ENCODE measurements around the gene HAGHL. TPM values are rescaled to one million over a fixed set of nuclear protein-coding genes. Genes with fewer than 3 reads are reported as not detected.

The HAGHL gene
- 10 to 100 TPM; 17.2 to 24.4 TPM for total RNA-seq
- polyA plus RNA-seq = 1 to 10 TPM; 2.2 to 4.0 TPM

DNA sequence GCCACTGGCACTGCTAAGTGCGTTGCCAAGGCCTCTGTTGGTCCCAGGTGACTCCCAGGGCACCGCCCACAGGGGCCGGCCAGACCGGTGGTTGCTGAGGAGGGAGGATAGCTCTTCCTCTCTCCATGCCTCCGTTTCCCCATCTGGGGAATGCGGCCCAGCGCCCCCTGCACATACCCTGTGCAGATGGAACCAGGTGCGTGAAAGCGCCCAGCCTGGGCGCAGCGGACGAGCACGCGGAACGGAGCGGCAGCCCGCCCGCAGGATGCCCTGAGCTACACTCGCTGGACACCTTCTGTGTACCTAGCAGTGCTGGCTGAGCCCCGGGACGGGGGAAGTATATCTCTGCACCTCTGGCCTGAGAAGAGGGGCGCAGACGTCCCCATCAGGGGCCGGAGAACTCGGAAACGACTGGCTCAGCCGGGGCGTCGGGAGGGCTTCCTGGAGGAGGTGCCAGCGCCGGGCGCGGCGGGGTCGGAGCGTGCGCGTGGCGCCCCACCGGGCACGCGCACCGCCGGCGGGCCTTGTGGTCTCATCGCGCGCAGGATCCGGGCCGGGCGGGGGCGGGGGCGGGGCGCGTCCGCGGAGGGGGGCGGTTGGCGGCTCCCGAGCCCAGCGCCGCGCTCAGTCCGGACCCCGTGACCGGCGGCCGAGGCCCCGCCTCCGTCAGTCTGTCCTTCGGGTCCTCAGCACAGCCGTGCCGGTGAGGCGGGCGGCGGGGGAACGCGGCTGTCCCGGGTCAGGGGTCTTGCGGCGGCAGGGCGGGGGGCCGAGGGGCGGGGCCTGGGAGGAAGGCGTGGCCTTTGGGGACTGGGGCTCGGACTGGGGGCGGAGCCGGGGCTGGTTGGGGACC is at the start of gene HAGHL, which contains the start of gene CCDC78:
Gene HAGHL (plus strand): TSS at position 669 of the 853 bp plus-strand sequence. CDS start 404 bp downstream, outside the sequence.
Gene CCDC78 (minus strand): TSS at position 6 of the 853 bp plus-strand sequence. CDS start 76 bp downstream, outside the sequence.
- ChIA-PET POLR2A (ENCODE audit: partially characterized antibody) (interaction anchor here (0.9 to 12.9 kb wide), 9 partner anchors 10 to 61 kb away, joined by 3 to 166 read pairs (median 4); partner anchors contain the start of genes CHTF18, CIAO3, METRN and RPUSD1), CTCF (ENCODE audit: partially characterized antibody) (interaction anchor here (0.9 kb wide), 1 partner anchor 13 kb away, joined by 3 read pairs; no protein-coding TSS in a partner anchor)
- no peaks in the 10 kb centered on the region for H3K9me3 ChIP-seq (ENCODE audit: control insufficient read depth in 1 of 2, low read length in 2 of 2)
- H3K4me1 ChIP-seq (ENCODE audit: insufficient read depth, low read length) = peaks cover 18% of the 10 kb centered on the region
- intact Hi-C loops (cut with micrococcal nuclease) = loop anchor here (2.0 kb wide), 1 partner anchor 14 kb away; the partner anchor contains the start of gene CIAO3
- Mint-ChIP-seq H3K9me3 (peaks cover 0 to 2% (median 0%) of the 10 kb centered on the region in 8 donors), H3K27ac (peak within 1 kb of the TSS in 5 of 7 donors; percentile 23 to 86 (median 42)), H3K36me3 (no peaks in the 10 kb centered on the region), H3K4me1 (peaks cover 0 to 11% (median 0%) of the 10 kb centered on the region in 4 donors), H3K27me3 (no peaks in the 10 kb centered on the region), H3K4me3 (peak within 1 kb of the TSS; percentile 68 to 85 (median 77))
- H3K4me3 ChIP-seq (ENCODE audit: low read length in 2 of 2) = peak within 1 kb of the TSS; percentile 61 to 70
- no peaks in the 10 kb centered on the region for H3K27me3 ChIP-seq (ENCODE audit: insufficient read depth, low read length)
- H3K36me3 ChIP-seq (ENCODE audit: insufficient read depth, low read length) = no peaks in the 10 kb centered on the region
- peak within 1 kb of the TSS; percentile 44 for H3K27ac ChIP-seq (ENCODE audit: low read depth, low read length)
- peak; percentile 50 to 65 (median 57) for DNase-seq

- DNase-seq = no peak
- Mint-ChIP-seq H3K27me3 (no peaks in the 10 kb centered on the region), H3K27ac (peak overlapping the region in 1 of 7 donors; percentile 88), H3K9me3 (peaks cover 0 to 1% (median 0%) of the 10 kb centered on the region in 8 donors), H3K4me3 (peak overlapping the region in 4 of 8 donors; percentile 29 to 73 (median 52)), H3K36me3 (peaks cover 3 to 23% of the 10 kb centered on the region in 2 donors), H3K4me1 (peaks cover 7 to 43% (median 31%) of the 10 kb centered on the region in 4 donors)
- H3K27me3 ChIP-seq (ENCODE audit: insufficient read depth, low read length) = no peaks in the 10 kb centered on the region
- H3K9me3 ChIP-seq (ENCODE audit: control insufficient read depth in 1 of 2, low read length in 2 of 2) = no peaks in the 10 kb centered on the region
- intact Hi-C loops (cut with micrococcal nuclease) = loop anchor here (2.0 kb wide), 2 partner anchors 41 to 89 kb away; partner anchors contain the start of gene METTL26
- H3K27ac ChIP-seq (ENCODE audit: low read depth, low read length) = no peak overlapping the region
- ChIA-PET CTCF (ENCODE audit: partially characterized antibody) (interaction anchor here (1.5 kb wide), 1 partner anchor 12 kb away, joined by 4 read pairs; the partner anchor contains the start of gene WDR24), POLR2A (ENCODE audit: partially characterized antibody) (interaction anchor here (0.9 to 10.2 kb wide), 5 partner anchors 10 to 18 kb away, joined by 3 to 212 read pairs (median 22); partner anchors contain the start of genes RHOT2 and WDR24)
- no peak overlapping the region for H3K4me3 ChIP-seq (ENCODE audit: low read length in 2 of 2)
- H3K36me3 ChIP-seq (ENCODE audit: insufficient read depth, low read length) = peaks cover 10% of the 10 kb centered on the region
- H3K4me1 ChIP-seq (ENCODE audit: insufficient read depth, low read length) = peaks cover 38% of the 10 kb centered on the region
These were observed 49.4 kb upstream of the HAGHL start for GRCh38 chr16:677316-678190.

DNA sequence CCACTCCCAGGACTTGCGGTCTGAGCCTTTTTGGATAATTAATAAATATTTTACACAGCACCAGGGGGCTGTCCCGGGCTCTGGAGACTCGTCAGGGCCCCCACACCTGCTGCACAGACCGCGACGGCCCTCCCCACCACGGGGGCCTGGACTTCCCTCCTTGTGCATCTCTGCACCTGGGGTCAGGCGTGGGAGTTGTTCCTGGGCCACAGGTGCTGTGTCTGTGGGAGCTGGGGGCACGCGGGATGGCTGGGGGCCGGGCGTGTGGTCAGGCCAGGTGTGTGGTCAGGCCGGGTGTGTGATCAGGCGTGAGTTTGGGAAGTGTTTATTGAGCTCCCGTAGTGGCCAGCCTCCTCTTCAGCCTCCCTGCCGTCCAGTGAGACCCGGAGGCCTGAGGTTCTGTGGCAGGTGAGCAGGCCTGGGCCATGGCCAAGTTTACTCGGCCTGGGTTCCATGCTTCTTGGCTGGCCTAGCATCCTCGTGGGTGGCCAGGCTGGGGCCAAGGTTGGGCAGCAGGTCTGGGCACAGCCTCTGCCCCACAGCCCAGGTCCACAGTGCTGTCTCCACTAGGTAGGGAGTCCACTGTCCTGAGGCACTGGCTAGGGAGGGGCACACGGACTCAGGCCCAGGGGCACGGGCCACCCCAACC is 48.6 kb upstream of the HAGHL start:
- Mint-ChIP-seq H3K27ac (peak overlapping the region in 1 of 7 donors; percentile 83), H3K4me1 (peaks cover 5 to 48% (median 33%) of the 10 kb centered on the region in 4 donors), H3K9me3 (peaks cover 0 to 1% (median 0%) of the 10 kb centered on the region in 8 donors), H3K36me3 (peaks cover 4 to 19% of the 10 kb centered on the region in 2 donors), H3K27me3 (no peaks in the 10 kb centered on the region), H3K4me3 (peak overlapping the region in 5 of 8 donors; percentile 76 to 82 (median 80))
- no peak for DNase-seq
- no peaks in the 10 kb centered on the region for H3K9me3 ChIP-seq (ENCODE audit: control insufficient read depth in 1 of 2, low read length in 2 of 2)
- no peaks in the 10 kb centered on the region for H3K27me3 ChIP-seq (ENCODE audit: insufficient read depth, low read length)
- no peak overlapping the region for H3K27ac ChIP-seq (ENCODE audit: low read depth, low read length)
- intact Hi-C loops (cut with micrococcal nuclease) = loop anchor here (2.0 kb wide), 2 partner anchors 42 to 90 kb away; partner anchors contain the start of gene METTL26
- ChIA-PET CTCF (ENCODE audit: partially characterized antibody) (interaction anchor here (1.3 to 1.6 kb wide), 2 partner anchors 10 to 34 kb away, joined by 4 to 5 read pairs; partner anchors contain the start of gene RHOT2), POLR2A (ENCODE audit: partially characterized antibody) (interaction anchor here (1.0 to 10.2 kb wide), 3 partner anchors 11 to 30 kb away, joined by 3 to 212 read pairs (median 89); partner anchors contain the start of genes RHOT2 and WDR24)
- no peak overlapping the region for H3K4me3 ChIP-seq (ENCODE audit: low read length in 2 of 2)
- H3K36me3 ChIP-seq (ENCODE audit: insufficient read depth, low read length) = peaks cover 12% of the 10 kb centered on the region
- peaks cover 45% of the 10 kb centered on the region for H3K4me1 ChIP-seq (ENCODE audit: insufficient read depth, low read length)

DNA sequence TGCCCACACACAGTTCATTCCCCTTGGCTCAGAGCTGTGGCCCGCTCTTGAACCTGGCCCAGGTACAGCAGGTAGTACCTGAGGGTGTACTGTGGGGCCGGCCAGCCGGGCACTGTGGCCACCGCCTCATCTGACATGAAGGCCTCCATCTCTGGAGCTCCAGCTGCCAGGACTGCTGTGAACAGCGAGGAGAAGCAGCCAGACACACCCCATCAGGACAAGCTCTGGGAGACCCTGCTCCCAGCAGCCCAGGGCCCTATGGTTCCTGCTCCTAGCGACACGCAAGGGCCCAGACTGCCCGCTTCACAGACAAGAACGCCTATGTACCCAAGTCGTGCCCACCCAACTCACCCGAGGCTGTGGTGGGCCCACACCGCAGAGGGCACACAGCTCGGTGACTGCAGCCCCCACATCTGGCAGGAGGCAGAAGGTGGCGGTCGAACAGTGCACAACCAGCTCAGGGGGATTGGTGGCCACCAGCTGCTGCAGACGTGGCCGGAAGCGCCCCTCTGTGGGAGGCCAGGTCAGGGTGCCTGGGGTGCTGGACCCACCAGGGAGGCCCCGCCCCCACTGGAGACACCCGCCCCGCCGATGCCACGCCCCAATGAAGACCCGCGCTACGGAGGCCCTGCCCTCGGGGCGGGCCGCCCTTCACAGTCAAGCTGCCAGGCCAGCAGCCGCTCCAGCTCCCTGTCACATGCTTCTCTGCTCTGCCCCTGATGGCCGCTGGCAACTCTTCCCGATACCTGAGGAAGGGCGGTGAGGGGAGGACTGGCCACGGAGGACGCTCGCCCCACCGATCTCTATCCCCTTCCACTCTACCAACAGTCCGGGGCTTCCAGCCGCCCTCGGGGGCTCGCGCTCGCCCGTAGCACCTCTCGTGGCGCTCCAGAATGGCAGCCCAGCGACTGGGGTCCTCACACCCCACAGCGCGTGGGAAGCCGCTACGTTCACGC is 47.8 kb upstream of the HAGHL start:
- Histone ChIP-seq H3K27me3 (ENCODE audit: insufficient read depth, low read length) (no peaks in the 10 kb centered on the region), H3K4me1 (ENCODE audit: insufficient read depth, low read length) (peaks cover 49% of the 10 kb centered on the region), H3K9me3 (ENCODE audit: control insufficient read depth in 1 of 2, low read length in 2 of 2) (no peaks in the 10 kb centered on the region), H3K27ac (ENCODE audit: low read depth, low read length) (peak overlapping the region; percentile 50), H3K4me3 (ENCODE audit: low read length in 2 of 2) (peak overlapping the region in 1 of 2 donors; percentile 57), H3K36me3 (ENCODE audit: insufficient read depth, low read length) (peaks cover 12% of the 10 kb centered on the region)
- Mint-ChIP-seq H3K27me3 (no peaks in the 10 kb centered on the region), H3K4me3 (peak overlapping the region; percentile 71 to 82 (median 80)), H3K27ac (peak overlapping the region; percentile 65 to 91 (median 81)), H3K36me3 (peaks cover 4 to 17% of the 10 kb centered on the region in 2 donors), H3K4me1 (peaks cover 5 to 51% (median 34%) of the 10 kb centered on the region in 4 donors), H3K9me3 (peaks cover 0 to 1% (median 0%) of the 10 kb centered on the region in 8 donors)
- ChIA-PET CTCF (ENCODE audit: partially characterized antibody) (interaction anchor here (1.3 to 1.6 kb wide), 2 partner anchors 11 to 33 kb away, joined by 4 to 5 read pairs; partner anchors contain the start of gene RHOT2), POLR2A (ENCODE audit: partially characterized antibody) (interaction anchor here (1.0 to 10.2 kb wide), 5 partner anchors 11 to 42 kb away, joined by 3 to 212 read pairs (median 14); partner anchors contain the start of genes METTL26, RHOT2, WDR24 and WDR90)
- DNase-seq = peak in 3 of 5 donors; percentile 44 to 64 (median 51)
- intact Hi-C loops (cut with micrococcal nuclease) = loop anchor here (1.0 to 2.0 kb wide), 3 partner anchors 11 to 90 kb away; partner anchors contain the start of genes METTL26 and RHOT2

DNA sequence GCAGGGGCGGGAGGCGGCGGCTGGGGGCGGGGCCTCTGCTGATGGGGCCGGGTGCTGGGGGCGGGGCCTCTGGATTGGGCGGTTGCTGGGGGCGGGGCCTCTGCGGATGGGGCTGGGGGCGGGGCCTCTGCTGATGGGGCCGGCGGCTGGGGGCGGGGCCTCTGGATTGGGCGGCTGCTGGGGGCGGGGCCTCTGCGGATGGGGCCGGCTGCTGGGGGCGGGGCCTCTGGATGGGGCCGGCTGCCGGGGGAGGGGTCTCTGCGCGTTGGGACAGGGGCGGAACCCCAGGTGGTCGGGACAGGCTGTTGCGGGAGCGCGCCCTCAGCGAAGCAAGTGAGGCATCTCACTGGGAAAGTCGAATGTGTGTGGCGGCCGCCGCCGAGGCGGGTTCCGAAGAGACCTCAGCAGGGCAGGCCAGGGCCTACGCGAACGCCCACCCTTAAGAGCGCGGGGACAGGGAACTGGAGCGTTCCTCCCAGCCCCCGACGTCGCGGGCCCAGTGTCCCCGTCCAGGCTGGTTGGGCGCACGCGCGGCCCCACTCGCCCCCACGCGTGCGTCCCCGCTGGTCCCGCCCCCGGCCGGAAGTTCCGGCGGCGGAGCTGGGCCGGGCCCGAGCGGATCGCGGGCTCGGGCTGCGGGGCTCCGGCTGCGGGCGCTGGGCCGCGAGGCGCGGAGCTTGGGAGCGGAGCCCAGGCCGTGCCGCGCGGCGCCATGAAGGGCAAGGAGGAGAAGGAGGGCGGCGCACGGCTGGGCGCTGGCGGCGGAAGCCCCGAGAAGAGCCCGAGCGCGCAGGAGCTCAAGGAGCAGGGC is 46.9 kb upstream of the HAGHL start, which contains the start of gene STUB1:
Gene STUB1 (plus strand): TSS at position 597 of the 811 bp plus-strand sequence. CDS start 116 bp downstream, at position 713.
- peak; percentile 80 to 90 (median 83) for DNase-seq
- ChIA-PET POLR2A (ENCODE audit: partially characterized antibody) (interaction anchor here (0.7 to 10.2 kb wide), 14 partner anchors 8 to 96 kb away, joined by 3 to 212 read pairs (median 4); partner anchors contain the start of genes CCDC78, MCRIP2, METTL26 and RHOT2), CTCF (ENCODE audit: partially characterized antibody) (interaction anchor here (1.6 kb wide), 1 partner anchor 32 kb away, joined by 4 read pairs; no protein-coding TSS in a partner anchor)
- peaks cover 49% of the 10 kb centered on the region for H3K4me1 ChIP-seq (ENCODE audit: insufficient read depth, low read length)
- peak within 1 kb of the TSS; percentile 14 to 62 for H3K4me3 ChIP-seq (ENCODE audit: low read length in 2 of 2)
- no peaks in the 10 kb centered on the region for H3K27me3 ChIP-seq (ENCODE audit: insufficient read depth, low read length)
- H3K9me3 ChIP-seq (ENCODE audit: control insufficient read depth in 1 of 2, low read length in 2 of 2) = no peaks in the 10 kb centered on the region
- Mint-ChIP-seq H3K27me3 (no peaks in the 10 kb centered on the region), H3K4me3 (peak within 1 kb of the TSS; percentile 78 to 87 (median 81)), H3K4me1 (peaks cover 5 to 49% (median 34%) of the 10 kb centered on the region in 4 donors), H3K9me3 (peaks cover 0 to 1% (median 0%) of the 10 kb centered on the region in 8 donors), H3K36me3 (peaks cover 4 to 19% of the 10 kb centered on the region in 2 donors), H3K27ac (peak within 1 kb of the TSS; percentile 48 to 92 (median 90))
- peak within 1 kb of the TSS; percentile 70 for H3K27ac ChIP-seq (ENCODE audit: low read depth, low read length)
- H3K36me3 ChIP-seq (ENCODE audit: insufficient read depth, low read length) = peaks cover 12% of the 10 kb centered on the region
- intact Hi-C loops (cut with micrococcal nuclease) = loop anchor here (1.0 to 2.0 kb wide), 3 partner anchors 12 to 91 kb away; partner anchors contain the start of genes METTL26 and RHOT2

All from CD4-positive, alpha-beta memory T cell (primary cell).